HEK293 (cell line): ENCODE results near the gene GOSR2.

Experiments used
- KLF1 ChIP-seq: fragments of 450-650 bp; formaldehyde crosslinking; IDR thresholded peaks from 2 replicates; pipeline ENCODE4 v1.5.1; 2016; ENCODE audit warnings: missing biosample characterization, missing genetic modification characterization
- KLF8 ChIP-seq: fragments of 450-650 bp; formaldehyde crosslinking; IDR thresholded peaks from 2 replicates; pipeline ENCODE4 v1.5.1; 2016; ENCODE audit warnings: missing biosample characterization, missing genetic modification characterization
- TCF7L2 ChIP-seq: IDR thresholded peaks from 2 replicates; pipeline ENCODE4 v1.6.1; 2011; ENCODE audit warnings: low read depth, mild to moderate bottlenecking, inconsistent platforms, low read length, moderate library complexity, borderline replicate concordance
- ZBTB21 ChIP-seq: fragments of 450-650 bp; formaldehyde crosslinking; IDR thresholded peaks from 2 replicates; pipeline ENCODE4 v1.5.1; 2017; ENCODE audit warnings: missing biosample characterization, missing genetic modification characterization
- ZBTB7A ChIP-seq: fragments of 450-650 bp; formaldehyde crosslinking; IDR thresholded peaks from 2 replicates; pipeline ENCODE4 v1.5.1; 2016; ENCODE audit warnings: low read depth, missing biosample characterization, missing genetic modification characterization
- ZNF324 ChIP-seq: fragments of 450-650 bp; formaldehyde crosslinking; IDR thresholded peaks from 2 replicates; pipeline ENCODE4 v1.5.1; 2016; ENCODE audit warnings: missing biosample characterization, missing genetic modification characterization
- ZNF341 ChIP-seq: fragments of 450-650 bp; formaldehyde crosslinking; IDR thresholded peaks from 2 replicates; pipeline ENCODE4; 2016; ENCODE audit warnings: low read depth, missing biosample characterization, missing genetic modification characterization
- ZNF660 ChIP-seq: fragments of 450-650 bp; IDR thresholded peaks from 2 replicates; pipeline ENCODE4 v1.5.1; 2018; ENCODE audit warnings: missing biosample characterization, mild to moderate bottlenecking, missing genetic modification characterization
- ZNF707 ChIP-seq: fragments of 450-650 bp; formaldehyde crosslinking; IDR thresholded peaks from 2 replicates; pipeline ENCODE4 v1.5.1; 2016; ENCODE audit warnings: missing biosample characterization, missing genetic modification characterization
- TF ChIP-seq, protein P1 (sequence below): fragments of 450-650 bp; formaldehyde crosslinking; IDR thresholded peaks from 2 replicates; pipeline ENCODE4 v1.5.1; 2016; ENCODE audit warnings: missing biosample characterization, missing genetic modification characterization
- TF ChIP-seq, protein P2 (sequence below): fragments of 450-650 bp; formaldehyde crosslinking; IDR thresholded peaks from 2 replicates; pipeline ENCODE4; 2016; ENCODE audit warnings: missing biosample characterization, missing genetic modification characterization
- TF ChIP-seq, protein P3 (sequence below): fragments of 450-650 bp; formaldehyde crosslinking; IDR thresholded peaks from 2 replicates; pipeline ENCODE4 v1.5.1; 2016; ENCODE audit warnings: missing biosample characterization, missing genetic modification characterization

DNA sequence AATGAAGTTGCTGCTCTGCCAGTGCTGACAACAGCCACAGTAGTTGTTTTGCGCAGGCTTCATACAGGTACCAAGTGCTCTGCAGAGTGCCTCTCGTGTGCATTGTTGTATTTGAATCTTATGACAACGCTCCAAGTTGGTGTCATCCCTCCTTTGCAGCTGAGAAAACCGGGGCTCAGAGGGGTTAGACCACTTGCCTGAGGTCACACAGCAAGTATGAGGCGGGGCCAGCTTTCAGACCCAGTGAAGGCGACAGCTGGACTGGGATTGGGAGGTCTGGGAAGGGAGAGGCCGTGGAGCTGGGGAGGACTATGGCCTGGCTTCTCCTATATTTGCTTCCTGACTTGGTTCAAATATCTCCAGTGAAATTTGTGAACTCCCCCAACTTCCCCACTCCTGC is 38.4 kb upstream of the GOSR2 start:
- TF ChIP-seq ZBTB21 (tag by site-specific recombination), result no peak
- TF ChIP-seq ZNF707, result no peak
- TF ChIP-seq KLF8 (tag by site-specific recombination), result no peak
- TF ChIP-seq, protein P1, sequence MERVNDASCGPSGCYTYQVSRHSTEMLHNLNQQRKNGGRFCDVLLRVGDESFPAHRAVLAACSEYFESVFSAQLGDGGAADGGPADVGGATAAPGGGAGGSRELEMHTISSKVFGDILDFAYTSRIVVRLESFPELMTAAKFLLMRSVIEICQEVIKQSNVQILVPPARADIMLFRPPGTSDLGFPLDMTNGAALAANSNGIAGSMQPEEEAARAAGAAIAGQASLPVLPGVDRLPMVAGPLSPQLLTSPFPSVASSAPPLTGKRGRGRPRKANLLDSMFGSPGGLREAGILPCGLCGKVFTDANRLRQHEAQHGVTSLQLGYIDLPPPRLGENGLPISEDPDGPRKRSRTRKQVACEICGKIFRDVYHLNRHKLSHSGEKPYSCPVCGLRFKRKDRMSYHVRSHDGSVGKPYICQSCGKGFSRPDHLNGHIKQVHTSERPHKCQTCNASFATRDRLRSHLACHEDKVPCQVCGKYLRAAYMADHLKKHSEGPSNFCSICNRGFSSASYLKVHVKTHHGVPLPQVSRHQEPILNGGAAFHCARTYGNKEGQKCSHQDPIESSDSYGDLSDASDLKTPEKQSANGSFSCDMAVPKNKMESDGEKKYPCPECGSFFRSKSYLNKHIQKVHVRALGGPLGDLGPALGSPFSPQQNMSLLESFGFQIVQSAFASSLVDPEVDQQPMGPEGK (tag by site-specific recombination), result no peak
- TF ChIP-seq, protein P2, sequence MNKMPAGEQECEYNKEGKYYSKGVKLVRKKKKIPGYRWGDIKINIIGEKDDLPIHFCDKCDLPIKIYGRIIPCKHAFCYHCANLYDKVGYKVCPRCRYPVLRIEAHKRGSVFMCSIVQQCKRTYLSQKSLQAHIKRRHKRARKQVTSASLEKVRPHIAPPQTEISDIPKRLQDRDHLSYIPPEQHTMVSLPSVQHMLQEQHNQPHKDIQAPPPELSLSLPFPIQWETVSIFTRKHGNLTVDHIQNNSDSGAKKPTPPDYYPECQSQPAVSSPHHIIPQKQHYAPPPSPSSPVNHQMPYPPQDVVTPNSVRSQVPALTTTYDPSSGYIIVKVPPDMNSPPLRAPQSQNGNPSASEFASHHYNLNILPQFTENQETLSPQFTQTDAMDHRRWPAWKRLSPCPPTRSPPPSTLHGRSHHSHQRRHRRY, result no peak
- no peak for TF ChIP-seq KLF1 (tag by site-specific recombination)
- TF ChIP-seq ZNF341, result no peak
- TF ChIP-seq, protein P3, sequence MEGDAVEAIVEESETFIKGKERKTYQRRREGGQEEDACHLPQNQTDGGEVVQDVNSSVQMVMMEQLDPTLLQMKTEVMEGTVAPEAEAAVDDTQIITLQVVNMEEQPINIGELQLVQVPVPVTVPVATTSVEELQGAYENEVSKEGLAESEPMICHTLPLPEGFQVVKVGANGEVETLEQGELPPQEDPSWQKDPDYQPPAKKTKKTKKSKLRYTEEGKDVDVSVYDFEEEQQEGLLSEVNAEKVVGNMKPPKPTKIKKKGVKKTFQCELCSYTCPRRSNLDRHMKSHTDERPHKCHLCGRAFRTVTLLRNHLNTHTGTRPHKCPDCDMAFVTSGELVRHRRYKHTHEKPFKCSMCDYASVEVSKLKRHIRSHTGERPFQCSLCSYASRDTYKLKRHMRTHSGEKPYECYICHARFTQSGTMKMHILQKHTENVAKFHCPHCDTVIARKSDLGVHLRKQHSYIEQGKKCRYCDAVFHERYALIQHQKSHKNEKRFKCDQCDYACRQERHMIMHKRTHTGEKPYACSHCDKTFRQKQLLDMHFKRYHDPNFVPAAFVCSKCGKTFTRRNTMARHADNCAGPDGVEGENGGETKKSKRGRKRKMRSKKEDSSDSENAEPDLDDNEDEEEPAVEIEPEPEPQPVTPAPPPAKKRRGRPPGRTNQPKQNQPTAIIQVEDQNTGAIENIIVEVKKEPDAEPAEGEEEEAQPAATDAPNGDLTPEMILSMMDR (tag by site-specific recombination), result no peak
- TF ChIP-seq ZBTB7A, result no peak
- no peak for TF ChIP-seq ZNF660
- no peak for TF ChIP-seq ZNF324 (tag by site-specific recombination)
- no peak for TF ChIP-seq TCF7L2
